LNCaP clone FGC (cell line): ENCODE results near the gene PFDN4.

Experiments used
- DNase-seq: peaks from one replicate; pipeline ENCODE4 v3.0.0-alpha.2; 2011; ENCODE audit warnings: low read depth
- H3K4me3 ChIP-seq: 2 replicates; pipeline ENCODE4 v1.5.1; 2011; ENCODE audit warnings: mild to moderate bottlenecking, low read depth, low read length, control low read depth
- TF ChIP-seq, protein P1 (sequence below): IDR thresholded peaks from 2 replicates; pipeline ENCODE4 v1.5.1; 2012; ENCODE audit warnings: mild to moderate bottlenecking; ENCODE audit not compliant: control insufficient read depth, insufficient read depth; ENCODE audit errors: extremely low read depth

Gene PFDN4

GRCh38 chr20:54174457-54175175 is 33.3 kb upstream of the PFDN4 start:
- no peak for DNase-seq
- H3K4me3 ChIP-seq = no peak overlapping the region

DNA sequence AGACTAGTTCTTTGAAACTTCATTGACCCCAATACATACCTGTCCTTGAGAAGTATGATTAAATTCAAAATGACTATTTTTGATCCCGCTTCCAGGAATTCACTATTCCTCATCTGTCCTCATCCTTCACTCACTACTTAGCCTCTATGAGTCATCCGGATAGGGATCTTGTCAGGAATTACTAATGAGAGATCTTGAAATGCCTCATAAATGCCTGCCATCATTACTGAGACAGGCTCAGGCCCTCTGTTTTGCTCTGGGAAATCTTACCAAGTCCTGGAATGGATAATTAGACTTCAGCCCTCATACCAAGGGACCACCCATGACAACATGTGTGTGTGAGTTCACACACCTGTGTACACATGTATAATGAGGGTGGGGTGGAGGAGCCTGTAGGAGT is 31.3 kb upstream of the PFDN4 start:
- TF ChIP-seq, protein P1, sequence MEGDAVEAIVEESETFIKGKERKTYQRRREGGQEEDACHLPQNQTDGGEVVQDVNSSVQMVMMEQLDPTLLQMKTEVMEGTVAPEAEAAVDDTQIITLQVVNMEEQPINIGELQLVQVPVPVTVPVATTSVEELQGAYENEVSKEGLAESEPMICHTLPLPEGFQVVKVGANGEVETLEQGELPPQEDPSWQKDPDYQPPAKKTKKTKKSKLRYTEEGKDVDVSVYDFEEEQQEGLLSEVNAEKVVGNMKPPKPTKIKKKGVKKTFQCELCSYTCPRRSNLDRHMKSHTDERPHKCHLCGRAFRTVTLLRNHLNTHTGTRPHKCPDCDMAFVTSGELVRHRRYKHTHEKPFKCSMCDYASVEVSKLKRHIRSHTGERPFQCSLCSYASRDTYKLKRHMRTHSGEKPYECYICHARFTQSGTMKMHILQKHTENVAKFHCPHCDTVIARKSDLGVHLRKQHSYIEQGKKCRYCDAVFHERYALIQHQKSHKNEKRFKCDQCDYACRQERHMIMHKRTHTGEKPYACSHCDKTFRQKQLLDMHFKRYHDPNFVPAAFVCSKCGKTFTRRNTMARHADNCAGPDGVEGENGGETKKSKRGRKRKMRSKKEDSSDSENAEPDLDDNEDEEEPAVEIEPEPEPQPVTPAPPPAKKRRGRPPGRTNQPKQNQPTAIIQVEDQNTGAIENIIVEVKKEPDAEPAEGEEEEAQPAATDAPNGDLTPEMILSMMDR = no peak
- DNase-seq = no peak
- H3K4me3 ChIP-seq = no peak overlapping the region

More at GRCh38 chr20:54174457-54175175, 33.3 kb upstream of the PFDN4 start:
- TF ChIP-seq, protein P1 = no peak

DNA sequence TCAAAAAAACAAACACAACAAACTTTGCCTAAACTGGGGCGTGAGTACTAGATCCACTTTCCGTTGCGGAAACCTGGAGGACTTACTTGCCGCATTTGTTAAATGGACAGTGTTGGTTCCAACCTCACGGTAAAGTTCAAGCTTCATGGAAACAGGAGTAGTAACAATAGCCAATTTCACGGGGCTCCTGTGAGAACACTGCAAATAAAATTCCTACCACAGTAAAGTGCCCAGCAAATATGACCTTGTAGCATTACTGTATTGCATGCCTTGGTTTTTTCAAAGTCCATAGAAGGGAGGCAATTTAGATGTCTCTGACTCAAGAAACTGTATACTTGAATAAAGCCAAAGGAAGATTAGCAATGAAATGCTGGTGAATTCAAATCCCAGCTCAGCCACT is 30.5 kb upstream of the PFDN4 start:
- DNase-seq = no peak
- no peak overlapping the region for H3K4me3 ChIP-seq
- TF ChIP-seq, protein P1 = no peak

- no peak overlapping the region for H3K4me3 ChIP-seq
- TF ChIP-seq, protein P1 = no peak
- no peak for DNase-seq
Observed at GRCh38 chr20:54178256-54178655, 29.6 kb upstream of the PFDN4 start.

DNA sequence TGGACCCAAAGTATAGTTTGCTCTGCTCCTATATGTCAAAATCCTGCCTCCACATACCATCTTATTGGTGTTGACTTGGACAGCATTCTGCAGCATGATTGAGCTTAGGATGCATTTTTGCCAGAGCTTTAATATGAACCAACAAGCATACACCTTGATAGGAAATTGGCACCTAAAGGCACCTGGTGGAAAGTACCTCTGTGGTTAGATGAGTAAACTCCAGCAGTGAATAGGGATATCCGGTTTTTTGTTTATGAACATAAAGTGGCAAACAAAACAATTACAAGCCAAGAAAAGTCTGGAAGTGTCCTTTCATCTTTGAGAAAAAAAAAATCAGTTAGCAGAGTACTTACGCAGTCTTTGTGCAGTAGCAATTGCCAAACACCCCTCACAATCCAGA is 27.9 kb upstream of the PFDN4 start:
- DNase-seq = no peak
- TF ChIP-seq, protein P1 = no peak
- no peak overlapping the region for H3K4me3 ChIP-seq

GRCh38 chr20:54180931-54181330 is 27.0 kb upstream of the PFDN4 start:
- H3K4me3 ChIP-seq = no peak overlapping the region
- TF ChIP-seq, protein P1 = no peak
- no peak for DNase-seq

DNA sequence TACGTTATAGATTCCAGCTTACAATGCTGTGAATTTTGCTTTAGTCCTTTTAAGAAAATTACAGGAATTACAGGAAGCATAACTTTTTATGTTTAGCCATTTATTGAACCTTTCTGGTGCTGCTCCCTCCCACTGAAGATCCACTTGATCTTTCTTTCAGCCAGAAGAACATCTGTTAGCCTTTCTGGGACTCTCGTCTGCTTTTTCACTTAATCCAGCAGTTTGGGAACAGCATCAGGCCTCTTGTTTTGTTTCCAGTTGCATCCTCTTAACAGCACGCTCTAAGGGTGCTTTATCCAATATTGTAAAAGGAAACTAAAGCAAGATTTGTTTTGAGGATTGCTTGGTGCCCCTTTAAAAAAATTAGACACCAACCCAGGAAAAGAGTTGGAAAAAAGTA is 23.8 kb upstream of the PFDN4 start:
- H3K4me3 ChIP-seq = no peak overlapping the region
- DNase-seq = no peak
- TF ChIP-seq, protein P1 = no peak
